AG04450 (cell line): Measurements from ENCODE around the gene ZFHX3. TPM values are rescaled to one million over a fixed set of nuclear protein-coding genes. Genes with fewer than 3 reads are reported as not detected.

Source experiments
- CTCF ChIA-PET: fragments of 300-600, 350-600 bp; formaldehyde crosslinking; extraction: SDS; loops from one replicate; lab custom pipeline; 2022; ENCODE audit warnings: antibody characterized with exemption, inconsistent platforms; lab: Charles Lee
- POLR2A ChIA-PET: fragments of 350-600 bp; formaldehyde crosslinking; extraction: SDS; loops from one replicate; lab custom pipeline; 2021; ENCODE audit warnings: antibody characterized with exemption, inconsistent platforms; lab: Yijun Ruan, JAX
- DNase-seq: peaks from one replicate; pipeline ENCODE4 v3.0.0-alpha.2; 2011; ENCODE audit warnings: low read depth, low spot score
- H3K27ac ChIP-seq: one replicate; pipeline ENCODE4 v1.5.1; 2012; ENCODE audit warnings: low read depth, low read length, control low read depth
- H3K27me3 ChIP-seq: one replicate; pipeline ENCODE4 v1.6.0; 2012; ENCODE audit warnings: low read length; ENCODE audit not compliant: control insufficient read depth, insufficient read depth
- H3K4me3 ChIP-seq: 2 replicates; pipeline ENCODE4 v1.5.1; 2011; ENCODE audit warnings: mild to moderate bottlenecking, low read depth, low read length, control low read depth
- H3K9me3 ChIP-seq: 2 replicates; pipeline ENCODE4 v1.5.1; 2012; ENCODE audit warnings: low read length; ENCODE audit not compliant: control insufficient read depth, insufficient read depth
- polyA plus RNA-seq: library from polyadenylated mRNA; depleted of rRNA; stranded (reverse); fragments of >200 nt; gene quantifications from 2 replicates; pipeline ENCODE4 v1.2.3, GENCODE V29; 2011
- TF ChIP-seq, protein P1 (sequence below): IDR thresholded peaks from 2 replicates; pipeline ENCODE4 v1.5.1; 2011; ENCODE audit warnings: low read depth, low read length, control low read depth, inconsistent platforms

Gene ZFHX3
- polyA plus RNA-seq, 1 experiment: 3.3 TPM

DNA sequence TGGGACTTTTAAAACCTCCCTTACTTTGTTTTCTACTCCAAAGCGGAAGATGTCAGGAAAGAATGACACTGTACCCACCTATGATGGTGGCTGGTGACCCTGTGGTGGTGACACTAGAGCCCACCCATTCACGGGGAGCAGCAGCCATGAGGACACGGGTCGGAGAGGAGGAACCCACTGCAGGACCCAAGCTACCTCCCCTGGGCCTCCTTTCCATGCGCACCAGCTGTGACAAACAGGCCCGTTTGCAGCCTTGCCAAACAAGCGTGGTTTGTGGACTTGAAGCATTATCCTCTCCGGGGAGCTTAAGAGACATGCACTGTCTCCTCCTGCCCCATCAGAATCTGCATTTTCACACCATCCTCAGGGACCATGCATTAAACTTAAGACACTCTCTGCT, 85.6 kb downstream of the ZFHX3 start:
- no peaks in the 10 kb centered on the region for H3K27me3 ChIP-seq
- no peak for DNase-seq
- TF ChIP-seq, protein P1, sequence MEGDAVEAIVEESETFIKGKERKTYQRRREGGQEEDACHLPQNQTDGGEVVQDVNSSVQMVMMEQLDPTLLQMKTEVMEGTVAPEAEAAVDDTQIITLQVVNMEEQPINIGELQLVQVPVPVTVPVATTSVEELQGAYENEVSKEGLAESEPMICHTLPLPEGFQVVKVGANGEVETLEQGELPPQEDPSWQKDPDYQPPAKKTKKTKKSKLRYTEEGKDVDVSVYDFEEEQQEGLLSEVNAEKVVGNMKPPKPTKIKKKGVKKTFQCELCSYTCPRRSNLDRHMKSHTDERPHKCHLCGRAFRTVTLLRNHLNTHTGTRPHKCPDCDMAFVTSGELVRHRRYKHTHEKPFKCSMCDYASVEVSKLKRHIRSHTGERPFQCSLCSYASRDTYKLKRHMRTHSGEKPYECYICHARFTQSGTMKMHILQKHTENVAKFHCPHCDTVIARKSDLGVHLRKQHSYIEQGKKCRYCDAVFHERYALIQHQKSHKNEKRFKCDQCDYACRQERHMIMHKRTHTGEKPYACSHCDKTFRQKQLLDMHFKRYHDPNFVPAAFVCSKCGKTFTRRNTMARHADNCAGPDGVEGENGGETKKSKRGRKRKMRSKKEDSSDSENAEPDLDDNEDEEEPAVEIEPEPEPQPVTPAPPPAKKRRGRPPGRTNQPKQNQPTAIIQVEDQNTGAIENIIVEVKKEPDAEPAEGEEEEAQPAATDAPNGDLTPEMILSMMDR: no peak
- ChIA-PET CTCF (interaction anchor here (0.8 to 2.6 kb wide), 5 partner anchors 10 to 217 kb away, joined by 3 to 19 read pairs (median 5); no protein-coding TSS in a partner anchor), POLR2A (no interaction called here)
- peaks cover 12% of the 10 kb centered on the region; the same call in 1 of the 2 replicates for H3K9me3 ChIP-seq
- H3K27ac ChIP-seq: no peak overlapping the region
- H3K4me3 ChIP-seq: no peak overlapping the region

DNA sequence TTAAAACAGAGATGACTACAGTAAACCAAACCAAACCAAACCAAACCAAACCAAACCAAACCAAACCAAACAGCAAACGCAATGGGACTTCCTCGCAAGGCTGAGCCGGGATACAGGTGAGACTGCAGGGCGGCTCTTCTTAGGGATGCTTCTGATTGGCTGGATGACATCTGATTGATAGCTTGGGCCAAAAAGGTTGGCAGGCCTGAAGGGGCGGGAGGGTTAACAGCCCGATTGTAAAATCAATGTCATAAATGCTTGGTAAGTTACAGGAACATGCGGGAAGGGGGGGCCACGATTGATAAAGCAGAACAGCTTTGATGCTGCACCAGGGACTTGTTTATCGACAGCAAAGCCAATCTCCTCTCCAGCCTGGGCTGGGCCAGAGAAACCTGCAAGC, 86.1 kb downstream of the ZFHX3 start:
- TF ChIP-seq, protein P1: no peak
- H3K4me3 ChIP-seq: no peak overlapping the region
- ChIA-PET POLR2A (no interaction called here), CTCF (interaction anchor here (0.6 to 2.6 kb wide), 20 partner anchors 9 to 1073 kb away, joined by 3 to 19 read pairs (median 3); no protein-coding TSS in a partner anchor)
- H3K27ac ChIP-seq: no peak overlapping the region
- no peak for DNase-seq
- H3K9me3 ChIP-seq: peaks cover 14% of the 10 kb centered on the region; the same call in 1 of the 2 replicates
- H3K27me3 ChIP-seq: no peaks in the 10 kb centered on the region

DNA sequence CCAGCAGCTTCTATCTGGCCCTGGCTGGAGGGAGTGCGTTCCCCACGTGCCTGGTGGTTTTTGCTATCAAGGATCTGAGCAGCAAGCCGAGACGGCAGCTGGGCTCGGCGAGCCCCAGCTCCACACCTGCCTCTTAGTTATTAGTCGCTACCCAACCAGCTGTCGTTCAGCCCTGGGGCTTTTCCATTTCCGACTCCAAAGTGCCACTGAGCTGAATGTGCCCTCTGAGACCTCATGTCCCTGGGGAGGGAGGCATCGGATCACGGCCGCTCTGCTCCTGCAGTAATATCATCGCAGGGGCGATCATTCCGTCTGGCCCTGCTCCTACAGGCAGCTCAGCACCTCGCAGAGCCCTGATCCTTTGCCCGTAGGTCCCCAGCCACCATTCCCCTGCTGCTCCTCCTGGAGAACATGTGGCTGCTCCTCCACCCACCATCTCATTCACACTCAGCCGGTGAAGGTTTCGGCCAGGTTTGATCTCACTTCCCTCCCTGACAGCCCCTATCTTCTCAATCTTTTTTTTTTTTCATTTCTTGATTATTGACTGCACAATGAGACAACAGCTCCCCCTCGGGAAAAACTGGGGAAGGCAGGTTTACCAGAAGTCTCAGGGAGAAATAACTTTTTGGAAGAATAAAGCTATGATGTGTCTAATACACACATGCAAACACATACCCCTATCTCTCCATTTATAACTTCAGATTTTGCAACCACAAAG, 86.7 kb downstream of the ZFHX3 start:
- Histone ChIP-seq H3K4me3 (no peak overlapping the region), H3K27me3 (no peaks in the 10 kb centered on the region), H3K9me3 (peaks cover 14% of the 10 kb centered on the region; the same call in 1 of the 2 replicates), H3K27ac (no peak overlapping the region)
- CTCF ChIA-PET: interaction anchor here (0.6 to 2.6 kb wide), 24 partner anchors 9 to 1073 kb away, joined by 3 to 19 read pairs (median 3); no protein-coding TSS in a partner anchor
- TF ChIP-seq, protein P1: peak; percentile 56
- POLR2A ChIA-PET: no interaction called here
- DNase-seq: no peak

DNA sequence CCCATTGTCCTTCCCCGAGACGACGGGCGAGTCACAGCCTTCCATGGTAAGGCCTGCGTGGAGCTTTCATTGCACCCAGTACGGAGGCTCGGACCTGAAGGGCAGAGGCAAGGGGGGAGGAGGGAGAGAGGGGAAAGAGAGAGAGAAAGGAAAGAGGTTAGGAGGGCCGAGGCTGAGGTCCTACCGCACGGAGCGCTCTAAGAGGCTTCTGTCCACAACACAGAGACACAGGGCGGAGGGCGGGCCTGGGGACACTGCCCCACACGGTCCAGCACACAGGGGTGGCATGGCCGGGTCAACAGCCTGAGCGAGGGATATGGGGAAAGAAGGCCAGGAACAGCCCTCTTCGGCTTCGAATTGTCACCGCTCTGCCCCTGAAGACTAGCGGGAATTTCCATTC, 87.8 kb downstream of the ZFHX3 start:
- Histone ChIP-seq H3K27ac (no peak overlapping the region), H3K27me3 (no peaks in the 10 kb centered on the region), H3K9me3 (peaks cover 14% of the 10 kb centered on the region; the same call in 1 of the 2 replicates), H3K4me3 (no peak overlapping the region)
- POLR2A ChIA-PET: no interaction called here
- CTCF ChIA-PET: interaction anchor here (1.1 to 1.7 kb wide), 2 partner anchors 21 to 35 kb away, joined by 4 to 5 read pairs; no protein-coding TSS in a partner anchor
- TF ChIP-seq, protein P1: no peak
- no peak for DNase-seq
